HepG2 (cell line): ENCODE measurements around the gene CD72. TPM values are rescaled to one million over a fixed set of nuclear protein-coding genes. Genes with fewer than 3 reads are reported as not detected.

Experiments
- CEBPG ChIP-seq: IDR thresholded peaks from 2 replicates; pipeline ENCODE4 v1.6.1; 2016
- GFI1 ChIP-seq: sonication (generic); formaldehyde crosslinking; IDR thresholded peaks from 2 replicates; pipeline ENCODE4 v1.5.0; 2020; ENCODE audit warnings: missing genetic modification reagents, mild to moderate bottlenecking, borderline replicate concordance
- GPN1 ChIP-seq: sonication (generic); formaldehyde crosslinking; IDR thresholded peaks from 2 replicates; pipeline ENCODE4 v1.5.1; 2020; ENCODE audit warnings: missing genetic modification reagents, borderline replicate concordance
- IRF1 ChIP-seq: sonication (generic); formaldehyde crosslinking; IDR thresholded peaks from 2 replicates; pipeline ENCODE4 v1.4.0; 2020; ENCODE audit warnings: low read depth, mild to moderate bottlenecking, missing genetic modification reagents
- LCORL ChIP-seq, 2 experiments: fragments of 450-650 bp in 1 of 2; sonication (generic) in 1 of 2; formaldehyde crosslinking in 1 of 2; IDR thresholded peaks; 2 replicates each; pipeline versions ENCODE4 v1.5.0 to v1.6.1; 2017 to 2020; ENCODE audit warnings: antibody characterized with exemption in 1 of 2, missing genetic modification reagents in 1 of 2
- RBM39 ChIP-seq: fragments of 200-400 bp; formaldehyde crosslinking; IDR thresholded peaks from one replicate; pipeline ENCODE4 v1.6.1; 2018; ENCODE audit warnings: antibody characterized with exemption, mild to moderate bottlenecking, low read depth, low read length; ENCODE audit not compliant: poor library complexity, severe bottlenecking
- REL ChIP-seq: sonication (generic); formaldehyde crosslinking; conservative IDR thresholded peaks from 2 replicates; pipeline ENCODE4 v1.8.0; 2022; ENCODE audit warnings: mild to moderate bottlenecking, missing genetic modification reagents, moderate library complexity
- SYNCRIP ChIP-seq: fragments of 200-400 bp; formaldehyde crosslinking; IDR thresholded peaks from 2 replicates; pipeline ENCODE4 v1.6.1; 2018; ENCODE audit warnings: mild to moderate bottlenecking, low read depth, low read length; ENCODE audit not compliant: insufficient read depth
- TAF15 ChIP-seq: fragments of 200-400 bp; formaldehyde crosslinking; IDR thresholded peaks from one replicate; pipeline ENCODE4 v1.6.1; 2018; ENCODE audit warnings: mild to moderate bottlenecking, low read depth, low read length; ENCODE audit not compliant: poor library complexity, severe bottlenecking
- TCF12 ChIP-seq, 2 experiments: fragments of 450-650 bp in 1 of 2; sonication (generic) in 1 of 2; formaldehyde crosslinking in 1 of 2; IDR thresholded peaks; 2 replicates each; pipeline versions ENCODE4 v1.6.1 to v1.8.0; 2017 to 2022; ENCODE audit warnings: antibody characterized with exemption in 1 of 2, mild to moderate bottlenecking in 1 of 2, missing genetic modification reagents in 1 of 2, moderate library complexity in 1 of 2
- TEF ChIP-seq: sonication (generic); formaldehyde crosslinking; IDR thresholded peaks from 2 replicates; pipeline ENCODE4 v1.5.0; 2020; ENCODE audit warnings: missing genetic modification reagents
- TMF1 ChIP-seq: sonication (generic); formaldehyde crosslinking; IDR thresholded peaks from 2 replicates; pipeline ENCODE4 v1.8.1; 2022; ENCODE audit warnings: low read depth, missing genetic modification reagents
- ZBTB20 ChIP-seq: sonication (generic); formaldehyde crosslinking; IDR thresholded peaks from 2 replicates; pipeline ENCODE4 v1.8.1; 2023; ENCODE audit warnings: missing genetic modification reagents, low read depth, mild to moderate bottlenecking, borderline replicate concordance
- ZBTB39 ChIP-seq: sonication (generic); formaldehyde crosslinking; IDR thresholded peaks from 2 replicates; pipeline ENCODE4 v1.5.0; 2020; ENCODE audit warnings: missing genetic modification reagents
- ZNF24 ChIP-seq: fragments of 450-650 bp; IDR thresholded peaks from 2 replicates; pipeline ENCODE4 v1.6.1; 2017; ENCODE audit warnings: antibody characterized with exemption, mild to moderate bottlenecking
- ZNF781 ChIP-seq: sonication (generic); formaldehyde crosslinking; IDR thresholded peaks from 2 replicates; pipeline ENCODE4 v1.5.1; 2020; ENCODE audit warnings: borderline replicate concordance, mild to moderate bottlenecking, missing genetic modification reagents; ENCODE audit errors: not compliant biosample characterization
- polyA plus RNA-seq, 8 experiments: library from polyadenylated mRNA; depleted of rRNA in 3 of 8; stranded (reverse) in 7 of 8; unstranded in 1 of 8; fragments of >200 nt; fragmentation: Illumina TruSeq in 4 of 8; extraction: Trizol in 4 of 8; gene quantifications; 2 replicates each; pipeline versions ENCODE4 v1.2.1 to v1.2.3, GENCODE V29; 2011 to 2016; ENCODE audit warnings: low read depth in 4 of 8, missing spikeins in 1 of 8, mixed read lengths in 1 of 8; ENCODE audit not compliant: insufficient read depth in 1 of 8
- total RNA-seq, 5 experiments: library from RNA; depleted of rRNA; stranded (reverse); fragments of >200 nt; fragmentation: Illumina TruSeq; extraction: Trizol; gene quantifications; 2 replicates each; pipeline ENCODE4 v1.2.3, GENCODE V29; 2016; ENCODE audit warnings: low read depth in 1 of 5

CD72 gene
- total and polyA plus RNA-seq, 2 of the 13 experiments (the other 11 are each of a cell fraction or from before 2014, with no cell fraction given) = 0.18 to 1.1 TPM

- TF ChIP-seq TEF (CRISPR knock-in tag) (no peak), IRF1 (no peak), RBM39 (no peak), TAF15 (no peak), ZBTB20 (CRISPR knock-in tag) (no peak), LCORL (IDR thresholded peaks at IDR 0.05) (no peak), LCORL (CRISPR knock-in tag; IDR thresholded peaks at IDR 0.05) (peak; percentile 75), GPN1 (CRISPR knock-in tag) (no peak), ZBTB39 (CRISPR knock-in tag) (no peak), CEBPG (CRISPR knock-in tag) (peak; percentile 4; the same call in 1 of the 2 replicates), ZNF24 (no peak), REL (CRISPR knock-in tag) (no peak), TCF12 (IDR thresholded peaks at IDR 0.05) (no peak), TCF12 (CRISPR knock-in tag; IDR thresholded peaks at IDR 0.05) (peak; percentile 9; the same call in 1 of the 2 replicates), SYNCRIP (no peak), GFI1 (CRISPR knock-in tag) (peak; percentile 47), ZNF781 (CRISPR knock-in tag) (peak; percentile 20), TMF1 (CRISPR knock-in tag) (0 out of 2 replicates have a peak, but pooled peaks have one; percentile 24)
These were observed 14.1 kb downstream of the CD72 start (continued) for GRCh38 chr9:35603986-35604577.
